ENCODE measurements around the gene CBY1.

CBY1 gene

DNA sequence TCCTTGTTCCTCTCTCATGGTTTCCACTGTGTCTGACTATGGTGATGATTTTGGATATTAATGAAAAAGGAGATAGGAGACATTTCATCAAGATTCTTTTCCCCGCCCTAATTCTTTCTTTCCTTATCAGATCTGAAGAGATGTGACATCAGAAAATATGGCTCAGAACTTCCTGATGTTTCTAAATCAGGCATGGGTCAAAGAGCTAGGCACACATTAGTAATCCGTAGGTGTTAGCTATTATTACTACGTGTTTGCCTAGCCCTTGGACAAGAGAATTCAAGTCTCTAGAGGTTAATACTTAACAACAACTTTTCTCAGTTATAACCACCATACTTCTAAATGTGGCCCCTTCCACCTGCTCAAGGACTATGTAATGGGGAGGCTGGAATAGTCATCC is 38.5 kb downstream of the CBY1 start:
- no peak overlapping the region for H3K9ac ChIP-seq (ENCODE audit: low read length)
- H3K79me2 ChIP-seq (ENCODE audit: control insufficient read depth, insufficient read depth, low read length, poor library complexity): peaks cover 3% of the 10 kb centered on the region
- H3K36me3 ChIP-seq (ENCODE audit: control insufficient read depth in 1 of 2, insufficient read depth in 2 of 2, low read length in 2 of 2): peaks cover 6 to 12% of the 10 kb centered on the region in 2 experiments
- H2BK120ac ChIP-seq (ENCODE audit: insufficient read depth, low read length, poor library complexity): no peak overlapping the region
- no peak overlapping the region for H3K18ac ChIP-seq (ENCODE audit: low read length)
- peak; percentile 34 to 91 for DNase-seq
- no peak overlapping the region for H2AFZ ChIP-seq (ENCODE audit: insufficient read depth, low read length, poor library complexity)
- peaks cover 2% of the 10 kb centered on the region for H3K79me1 ChIP-seq (ENCODE audit: low read length)
- no peak overlapping the region for H4K8ac ChIP-seq (ENCODE audit: low read depth, low read length)
- no peak overlapping the region for H3K14ac ChIP-seq (ENCODE audit: low read length)
- no peak overlapping the region for H3K27ac ChIP-seq (ENCODE audit: low read depth, low read length)
- H2AK5ac ChIP-seq (ENCODE audit: low read length): no peak overlapping the region
- H4K12ac ChIP-seq (ENCODE audit: low read depth, low read length): no peak overlapping the region
- peaks cover 5 to 14% of the 10 kb centered on the region in 2 experiments for H3K4me1 ChIP-seq (ENCODE audit: control insufficient read depth in 1 of 2, insufficient read depth in 2 of 2, low read length in 2 of 2)
- no peak overlapping the region for H3K23ac ChIP-seq (ENCODE audit: low read length)
- no peak overlapping the region for H2BK5ac ChIP-seq (ENCODE audit: low read depth, low read length, poor library complexity)
- no peaks in the 10 kb centered on the region for H3K27me3 ChIP-seq (ENCODE audit: insufficient read depth, low read length)
- H4K91ac ChIP-seq (ENCODE audit: low read depth, low read length): no peak overlapping the region
- H3K4me3 ChIP-seq (ENCODE audit: low read depth, low read length): no peak overlapping the region
- no CpG with 5 or more reads among the region's 3 CpGs for WGBS (ENCODE audit: extremely low coverage, insufficient coverage, insufficient read length)
- no peak overlapping the region for H2BK12ac ChIP-seq (ENCODE audit: low read length)
- H3K4ac ChIP-seq (ENCODE audit: low read depth, low read length): no peak overlapping the region
- no peak overlapping the region for H3K4me2 ChIP-seq (ENCODE audit: low read length)
- no peaks in the 10 kb centered on the region for H3K9me3 ChIP-seq (ENCODE audit: insufficient read depth, low read depth, low read length)

DNA sequence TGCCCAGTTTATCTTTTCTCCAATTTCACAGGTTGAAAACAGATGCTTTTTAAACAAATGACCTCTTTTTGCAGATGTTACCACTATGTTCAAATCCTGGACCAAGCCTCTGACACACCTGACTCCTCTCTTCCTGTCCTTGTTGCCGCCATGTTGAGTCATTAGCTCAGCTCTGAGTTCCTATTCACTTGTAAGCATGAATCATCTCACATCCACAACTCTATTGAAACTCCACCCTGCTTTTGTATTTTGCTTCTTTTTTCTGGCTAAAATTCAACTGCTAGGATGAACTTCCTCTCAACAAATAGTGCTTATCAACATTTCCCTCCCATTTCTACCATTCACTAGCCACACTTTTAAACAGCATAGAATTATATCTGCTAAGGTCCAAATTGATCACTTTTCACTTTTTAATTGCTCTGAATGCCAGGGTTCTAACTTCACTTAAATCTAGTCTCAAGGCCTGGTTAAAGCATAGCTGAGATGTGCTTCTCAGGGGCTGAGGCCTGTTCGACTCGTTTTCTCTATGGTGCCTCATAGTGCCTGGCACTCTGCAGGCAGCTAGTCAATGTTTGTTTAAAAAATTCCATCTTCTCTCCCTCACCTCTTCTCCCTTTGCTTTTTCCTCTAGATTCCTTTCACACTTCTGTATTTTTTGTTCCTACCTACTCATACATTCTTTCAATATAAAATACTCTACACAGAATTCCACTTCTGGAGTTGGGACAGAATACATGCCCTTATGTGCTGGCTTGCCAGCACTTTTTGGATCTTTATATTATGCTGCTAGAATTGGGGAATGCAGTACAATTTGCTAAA is 40.4 kb downstream of the CBY1 start:
- no peaks in the 10 kb centered on the region for H3K27me3 ChIP-seq (ENCODE audit: insufficient read depth, low read length)

DNA sequence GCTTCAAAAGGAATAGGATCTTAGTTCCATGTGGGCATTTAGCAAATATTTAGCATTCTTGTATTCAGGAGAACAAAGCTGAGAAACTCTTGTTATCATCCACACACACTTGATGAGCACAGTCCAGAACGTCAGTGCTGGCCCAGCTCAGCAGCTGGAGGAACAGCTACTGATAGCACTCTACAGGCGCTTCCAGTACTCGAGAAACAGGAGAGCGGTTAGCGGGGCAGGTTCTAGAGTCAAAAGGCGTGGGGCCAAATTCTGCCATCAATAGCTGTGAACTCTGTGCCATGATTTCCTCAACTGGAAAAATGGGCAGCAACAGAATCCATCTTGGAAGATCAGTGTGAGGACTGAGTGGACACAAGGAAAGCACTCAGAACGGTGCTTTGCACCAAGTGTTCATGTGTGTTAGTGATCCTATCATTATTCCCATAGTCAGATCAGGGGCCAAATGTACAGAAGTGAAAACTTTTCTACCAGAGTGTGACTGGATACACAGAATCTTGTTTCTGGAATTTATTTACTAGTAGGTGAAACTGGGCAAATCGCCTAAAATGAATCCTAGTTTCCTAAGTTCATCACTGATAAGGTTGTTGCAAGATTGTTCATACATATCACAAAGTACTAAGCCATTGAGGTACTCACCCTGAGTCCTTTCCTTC is 41.1 kb downstream of the CBY1 start:
- Histone ChIP-seq H3K9me3 (ENCODE audit: insufficient read depth, low read depth, low read length) (no peaks in the 10 kb centered on the region), H2AFZ (ENCODE audit: insufficient read depth, low read length, poor library complexity) (no peak overlapping the region), H3K9ac (ENCODE audit: low read length) (no peak overlapping the region), H3K27ac (ENCODE audit: low read depth, low read length) (no peak overlapping the region), H4K91ac (ENCODE audit: low read depth, low read length) (no peak overlapping the region), H3K27me3 (ENCODE audit: insufficient read depth, low read length) (no peaks in the 10 kb centered on the region), H3K79me1 (ENCODE audit: low read length) (peaks cover 18% of the 10 kb centered on the region), H3K4ac (ENCODE audit: low read depth, low read length) (no peak overlapping the region), H2BK5ac (ENCODE audit: low read depth, low read length, poor library complexity) (no peak overlapping the region), H3K36me3 (ENCODE audit: control insufficient read depth in 1 of 2, insufficient read depth in 2 of 2, low read length in 2 of 2) (peaks cover 0 to 5% of the 10 kb centered on the region in 2 experiments), H4K8ac (ENCODE audit: low read depth, low read length) (no peak overlapping the region), H2BK120ac (ENCODE audit: insufficient read depth, low read length, poor library complexity) (no peak overlapping the region), H3K4me1 (ENCODE audit: control insufficient read depth in 1 of 2, insufficient read depth in 2 of 2, low read length in 2 of 2) (peaks cover 5 to 16% of the 10 kb centered on the region in 2 experiments), H2AK5ac (ENCODE audit: low read length) (no peak overlapping the region), H3K4me2 (ENCODE audit: low read length) (peak overlapping the region; percentile 23), H3K18ac (ENCODE audit: low read length) (no peak overlapping the region), H3K79me2 (ENCODE audit: control insufficient read depth, insufficient read depth, low read length, poor library complexity) (peaks cover 12% of the 10 kb centered on the region), H3K4me3 (ENCODE audit: low read depth, low read length) (no peak overlapping the region), H2BK12ac (ENCODE audit: low read length) (no peak overlapping the region), H3K23ac (ENCODE audit: low read length) (no peak overlapping the region), H3K14ac (ENCODE audit: low read length) (no peak overlapping the region), H4K12ac (ENCODE audit: low read depth, low read length) (no peak overlapping the region)
- no CpG with 5 or more reads among the region's 8 CpGs for WGBS (ENCODE audit: extremely low coverage, insufficient coverage, insufficient read length)
- DNase-seq: peak in 1 of 2 donors; percentile 67

More for the DNA sequence above, 40.4 kb downstream of the CBY1 start:
- Histone ChIP-seq H3K14ac (ENCODE audit: low read length) (no peak overlapping the region), H2AFZ (ENCODE audit: insufficient read depth, low read length, poor library complexity) (no peak overlapping the region), H3K18ac (ENCODE audit: low read length) (no peak overlapping the region), H3K4me2 (ENCODE audit: low read length) (peak overlapping the region; percentile 23), H3K4ac (ENCODE audit: low read depth, low read length) (no peak overlapping the region), H4K12ac (ENCODE audit: low read depth, low read length) (no peak overlapping the region), H4K91ac (ENCODE audit: low read depth, low read length) (no peak overlapping the region), H4K8ac (ENCODE audit: low read depth, low read length) (no peak overlapping the region), H3K23ac (ENCODE audit: low read length) (no peak overlapping the region), H3K79me1 (ENCODE audit: low read length) (peaks cover 18% of the 10 kb centered on the region), H2BK12ac (ENCODE audit: low read length) (no peak overlapping the region), H3K9ac (ENCODE audit: low read length) (no peak overlapping the region), H3K4me3 (ENCODE audit: low read depth, low read length) (no peak overlapping the region), H2BK5ac (ENCODE audit: low read depth, low read length, poor library complexity) (no peak overlapping the region), H3K27ac (ENCODE audit: low read depth, low read length) (no peak overlapping the region), H2AK5ac (ENCODE audit: low read length) (no peak overlapping the region), H2BK120ac (ENCODE audit: insufficient read depth, low read length, poor library complexity) (no peak overlapping the region), H3K4me1 (ENCODE audit: control insufficient read depth in 1 of 2, insufficient read depth in 2 of 2, low read length in 2 of 2) (peaks cover 5 to 16% of the 10 kb centered on the region in 2 experiments), H3K36me3 (ENCODE audit: control insufficient read depth in 1 of 2, insufficient read depth in 2 of 2, low read length in 2 of 2) (peaks cover 0 to 8% of the 10 kb centered on the region in 2 experiments), H3K9me3 (ENCODE audit: insufficient read depth, low read depth, low read length) (no peaks in the 10 kb centered on the region), H3K79me2 (ENCODE audit: control insufficient read depth, insufficient read depth, low read length, poor library complexity) (peaks cover 12% of the 10 kb centered on the region)
- DNase-seq: peak; percentile 56 to 83
- WGBS (ENCODE audit: extremely low coverage, insufficient coverage, insufficient read length): no CpG with 5 or more reads among the region's 3 CpGs

DNA sequence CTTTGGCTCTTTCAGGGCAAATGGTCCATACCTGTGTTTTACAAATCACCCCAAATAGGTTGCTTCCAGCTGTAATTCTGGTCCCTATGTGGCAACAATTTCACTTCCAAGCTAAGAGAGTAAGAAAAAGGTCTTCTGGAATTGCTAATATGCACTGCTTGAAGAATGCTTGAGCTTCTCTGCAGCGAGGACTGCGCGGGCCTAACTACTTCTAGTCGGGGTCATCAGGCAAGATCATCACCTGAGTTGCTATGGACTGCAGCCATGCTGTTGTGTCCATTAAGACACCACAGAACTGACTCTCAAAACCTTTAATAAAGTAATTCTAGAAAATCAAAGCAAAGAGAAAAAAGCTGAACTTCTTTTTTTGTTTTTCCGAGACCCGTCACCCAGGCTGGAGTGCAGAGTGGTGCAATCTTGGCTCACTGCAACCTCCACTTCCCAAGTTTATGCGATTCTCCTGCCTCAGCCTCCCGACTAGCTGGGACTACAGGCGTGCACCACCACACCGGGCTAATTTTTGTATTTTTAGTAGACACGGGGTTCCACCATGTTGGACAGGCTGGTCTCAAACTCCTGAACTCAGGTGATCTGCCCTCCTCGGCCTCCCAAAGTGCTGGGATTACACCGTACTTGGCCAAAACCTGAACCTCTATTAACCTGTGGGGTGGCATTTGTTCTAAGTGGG is 42.1 kb downstream of the CBY1 start:
- H3K79me2 ChIP-seq (ENCODE audit: control insufficient read depth, insufficient read depth, low read length, poor library complexity): peaks cover 12% of the 10 kb centered on the region
- no peak overlapping the region for H3K4me3 ChIP-seq (ENCODE audit: low read depth, low read length)
- no peak overlapping the region for H3K18ac ChIP-seq (ENCODE audit: low read length)
- no peak overlapping the region for H2BK120ac ChIP-seq (ENCODE audit: insufficient read depth, low read length, poor library complexity)
- no peak overlapping the region for H2AK5ac ChIP-seq (ENCODE audit: low read length)
- no peaks in the 10 kb centered on the region for H3K9me3 ChIP-seq (ENCODE audit: insufficient read depth, low read depth, low read length)
- no CpG with 5 or more reads among the region's 13 CpGs for WGBS (ENCODE audit: extremely low coverage, insufficient coverage, insufficient read length)
- peaks cover 18% of the 10 kb centered on the region for H3K79me1 ChIP-seq (ENCODE audit: low read length)
- H3K4ac ChIP-seq (ENCODE audit: low read depth, low read length): no peak overlapping the region
- no peak overlapping the region for H3K9ac ChIP-seq (ENCODE audit: low read length)
- no peak overlapping the region for H4K12ac ChIP-seq (ENCODE audit: low read depth, low read length)
- H3K14ac ChIP-seq (ENCODE audit: low read length): no peak overlapping the region
- peak in 1 of 2 donors; percentile 17 for DNase-seq
- no peaks in the 10 kb centered on the region for H3K27me3 ChIP-seq (ENCODE audit: insufficient read depth, low read length)
- H2BK5ac ChIP-seq (ENCODE audit: low read depth, low read length, poor library complexity): no peak overlapping the region
- no peak overlapping the region for H2AFZ ChIP-seq (ENCODE audit: insufficient read depth, low read length, poor library complexity)
- no peak overlapping the region for H3K23ac ChIP-seq (ENCODE audit: low read length)
- no peak overlapping the region for H4K8ac ChIP-seq (ENCODE audit: low read depth, low read length)
- no peak overlapping the region for H2BK12ac ChIP-seq (ENCODE audit: low read length)
- peaks cover 5 to 16% of the 10 kb centered on the region in 2 experiments for H3K4me1 ChIP-seq (ENCODE audit: control insufficient read depth in 1 of 2, insufficient read depth in 2 of 2, low read length in 2 of 2)
- H4K91ac ChIP-seq (ENCODE audit: low read depth, low read length): no peak overlapping the region
- H3K4me2 ChIP-seq (ENCODE audit: low read length): peak overlapping the region; percentile 20
- peaks cover 0 to 5% of the 10 kb centered on the region in 2 experiments for H3K36me3 ChIP-seq (ENCODE audit: control insufficient read depth in 1 of 2, insufficient read depth in 2 of 2, low read length in 2 of 2)
- no peak overlapping the region for H3K27ac ChIP-seq (ENCODE audit: low read depth, low read length)

Measured in trophoblast cell (in vitro differentiated cells and primary cell).